ENCODE results near the gene C3. TPM values are rescaled to one million over a fixed set of nuclear protein-coding genes. Genes with fewer than 3 reads are reported as not detected.

Gene C3
- total and polyA plus RNA-seq, 2 of the 13 experiments (the other 11 are each of a cell fraction or from before 2014, with no cell fraction given) = 1,455 to 6,272 TPM

DNA sequence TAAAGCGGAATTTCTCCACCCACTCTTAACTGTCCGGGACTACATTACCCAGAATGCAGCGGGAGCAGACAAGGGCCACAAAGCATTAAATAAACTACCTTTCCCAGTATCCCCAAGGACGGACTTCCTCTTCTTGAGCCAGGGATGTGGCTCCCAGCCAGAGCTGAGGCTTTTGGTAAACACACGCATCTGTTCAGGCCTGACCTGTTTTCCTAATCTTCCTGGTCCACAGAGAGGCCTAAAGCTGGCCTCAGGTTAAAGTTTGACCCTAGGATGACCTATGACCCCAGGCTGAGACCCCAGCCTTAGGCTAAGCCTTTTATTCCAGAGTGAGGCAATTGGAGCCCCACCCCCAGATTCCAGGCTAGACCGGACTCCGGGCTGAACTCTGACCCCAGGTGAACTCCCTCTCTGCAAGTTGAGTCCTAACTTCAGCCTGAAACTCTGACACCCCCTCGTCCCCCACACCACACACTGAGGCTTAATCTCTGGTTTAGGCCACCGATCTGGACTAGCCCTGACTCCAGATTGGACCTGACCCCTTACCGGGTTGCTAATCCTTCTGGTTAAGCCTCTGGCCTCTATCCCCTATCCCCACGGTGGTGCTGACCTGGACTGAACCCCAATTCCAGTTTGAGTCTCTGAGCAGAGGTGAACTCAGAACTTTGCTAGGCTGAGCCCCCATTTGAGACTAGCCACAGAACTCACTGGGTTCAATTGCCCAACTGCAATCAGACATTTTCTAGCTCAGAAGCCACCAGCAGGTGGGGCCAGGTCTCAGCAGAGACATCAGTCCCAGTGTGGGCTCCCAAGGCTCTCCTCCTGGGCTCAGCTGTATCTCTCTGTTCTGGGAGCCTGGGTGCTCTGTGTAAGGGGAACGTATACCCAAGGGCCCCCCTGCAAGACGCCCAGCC is 17.7 kb upstream of the C3 start (continued):
- TF ChIP-seq, protein P1, sequence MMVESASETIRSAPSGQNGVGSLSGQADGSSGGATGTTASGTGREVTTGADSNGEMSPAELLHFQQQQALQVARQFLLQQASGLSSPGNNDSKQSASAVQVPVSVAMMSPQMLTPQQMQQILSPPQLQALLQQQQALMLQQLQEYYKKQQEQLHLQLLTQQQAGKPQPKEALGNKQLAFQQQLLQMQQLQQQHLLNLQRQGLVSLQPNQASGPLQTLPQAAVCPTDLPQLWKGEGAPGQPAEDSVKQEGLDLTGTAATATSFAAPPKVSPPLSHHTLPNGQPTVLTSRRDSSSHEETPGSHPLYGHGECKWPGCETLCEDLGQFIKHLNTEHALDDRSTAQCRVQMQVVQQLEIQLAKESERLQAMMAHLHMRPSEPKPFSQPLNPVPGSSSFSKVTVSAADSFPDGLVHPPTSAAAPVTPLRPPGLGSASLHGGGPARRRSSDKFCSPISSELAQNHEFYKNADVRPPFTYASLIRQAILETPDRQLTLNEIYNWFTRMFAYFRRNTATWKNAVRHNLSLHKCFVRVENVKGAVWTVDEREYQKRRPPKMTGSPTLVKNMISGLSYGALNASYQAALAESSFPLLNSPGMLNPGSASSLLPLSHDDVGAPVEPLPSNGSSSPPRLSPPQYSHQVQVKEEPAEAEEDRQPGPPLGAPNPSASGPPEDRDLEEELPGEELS (CRISPR knock-in tag; IDR thresholded peaks at IDR 0.05) = peak; percentile 58
- peak; percentile 91 for TF ChIP-seq SMC3 (IDR thresholded peaks at IDR 0.05; ENCODE audit: low read length)
- peak; percentile 51 for TF ChIP-seq FOXO1 (CRISPR knock-in tag; IDR thresholded peaks at IDR 0.05)
- peak; percentile 86 for TF ChIP-seq SUZ12 (IDR thresholded peaks at IDR 0.05; ENCODE audit: low read depth, low read length)
- peak; percentile 87 for TF ChIP-seq ATF1 (CRISPR knock-in tag; IDR thresholded peaks at IDR 0.05)
- TF ChIP-seq, protein P2, sequence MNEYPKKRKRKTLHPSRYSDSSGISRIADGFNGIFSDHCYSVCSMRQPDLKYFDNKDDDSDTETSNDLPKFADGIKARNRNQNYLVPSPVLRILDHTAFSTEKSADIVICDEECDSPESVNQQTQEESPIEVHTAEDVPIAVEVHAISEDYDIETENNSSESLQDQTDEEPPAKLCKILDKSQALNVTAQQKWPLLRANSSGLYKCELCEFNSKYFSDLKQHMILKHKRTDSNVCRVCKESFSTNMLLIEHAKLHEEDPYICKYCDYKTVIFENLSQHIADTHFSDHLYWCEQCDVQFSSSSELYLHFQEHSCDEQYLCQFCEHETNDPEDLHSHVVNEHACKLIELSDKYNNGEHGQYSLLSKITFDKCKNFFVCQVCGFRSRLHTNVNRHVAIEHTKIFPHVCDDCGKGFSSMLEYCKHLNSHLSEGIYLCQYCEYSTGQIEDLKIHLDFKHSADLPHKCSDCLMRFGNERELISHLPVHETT (CRISPR knock-in tag; conservative IDR thresholded peaks at IDR 0.05) = peak; percentile 48; the same call in 1 of the 2 replicates
- peak; percentile 66; the same call in 1 of the 2 replicates for TF ChIP-seq ZFP90 (CRISPR knock-in tag; IDR thresholded peaks at IDR 0.05; ENCODE audit: borderline replicate concordance)
- no peak for TF ChIP-seq NCOA5 (CRISPR knock-in tag; IDR thresholded peaks at IDR 0.05)
- TF ChIP-seq TP53 (CRISPR knock-in tag; conservative IDR thresholded peaks at IDR 0.05) = peak; percentile 48; the same call in 1 of the 2 replicates
- peak; percentile 67 for TF ChIP-seq MED1 (CRISPR knock-in tag; IDR thresholded peaks at IDR 0.05)
- TF ChIP-seq MYC (CRISPR knock-in tag; IDR thresholded peaks at IDR 0.05; ENCODE audit: borderline replicate concordance) = peak; percentile 39; the same call in 1 of the 2 replicates
- peak; percentile 22 for TF ChIP-seq TBX2 (CRISPR knock-in tag; IDR thresholded peaks at IDR 0.05; ENCODE audit: borderline replicate concordance)
- 0 out of 4 replicates have a peak, but pooled peaks of 1 of the 2 experiments have one; percentile 7 for TF ChIP-seq POLR2A (IDR thresholded peaks at IDR 0.05; ENCODE audit: insufficient read depth in 1 of 2, low read depth in 2 of 2, low read length in 2 of 2)
- TF ChIP-seq ZBTB7B (CRISPR knock-in tag; IDR thresholded peaks at IDR 0.05) = peak; percentile 62
- no peak for TF ChIP-seq LCORL (IDR thresholded peaks at IDR 0.05)
- peak; percentile 76; the same call in 1 of the 2 replicates for TF ChIP-seq LCORL (CRISPR knock-in tag; IDR thresholded peaks at IDR 0.05)
- TF ChIP-seq ELF1 (CRISPR knock-in tag; IDR thresholded peaks at IDR 0.05) = peak; percentile 85
- peak; percentile 97 for TF ChIP-seq NR2F6 (IDR thresholded peaks at IDR 0.05)
- TF ChIP-seq NR2F6 (CRISPR knock-in tag; IDR thresholded peaks at IDR 0.05) = peak; percentile 94
- 0 out of 2 replicates have a peak, but pooled peaks have one; percentile 22 for TF ChIP-seq ARNTL (CRISPR knock-in tag; IDR thresholded peaks at IDR 0.05)
- TF ChIP-seq MATR3 (CRISPR knock-in tag; IDR thresholded peaks at IDR 0.05) = no peak
- peak in 1 of 2 experiments; percentile 42; a peak in 1 of 4 replicates for TF ChIP-seq KLF16 (CRISPR knock-in tag; IDR thresholded peaks at IDR 0.05)
- no peak for TF ChIP-seq ZNF781 (CRISPR knock-in tag; IDR thresholded peaks at IDR 0.05; ENCODE audit: borderline replicate concordance, not compliant biosample characterization)
- TF ChIP-seq THAP11 (CRISPR knock-in tag; IDR thresholded peaks at IDR 0.05) = peak; percentile 97
- TF ChIP-seq, protein P3, sequence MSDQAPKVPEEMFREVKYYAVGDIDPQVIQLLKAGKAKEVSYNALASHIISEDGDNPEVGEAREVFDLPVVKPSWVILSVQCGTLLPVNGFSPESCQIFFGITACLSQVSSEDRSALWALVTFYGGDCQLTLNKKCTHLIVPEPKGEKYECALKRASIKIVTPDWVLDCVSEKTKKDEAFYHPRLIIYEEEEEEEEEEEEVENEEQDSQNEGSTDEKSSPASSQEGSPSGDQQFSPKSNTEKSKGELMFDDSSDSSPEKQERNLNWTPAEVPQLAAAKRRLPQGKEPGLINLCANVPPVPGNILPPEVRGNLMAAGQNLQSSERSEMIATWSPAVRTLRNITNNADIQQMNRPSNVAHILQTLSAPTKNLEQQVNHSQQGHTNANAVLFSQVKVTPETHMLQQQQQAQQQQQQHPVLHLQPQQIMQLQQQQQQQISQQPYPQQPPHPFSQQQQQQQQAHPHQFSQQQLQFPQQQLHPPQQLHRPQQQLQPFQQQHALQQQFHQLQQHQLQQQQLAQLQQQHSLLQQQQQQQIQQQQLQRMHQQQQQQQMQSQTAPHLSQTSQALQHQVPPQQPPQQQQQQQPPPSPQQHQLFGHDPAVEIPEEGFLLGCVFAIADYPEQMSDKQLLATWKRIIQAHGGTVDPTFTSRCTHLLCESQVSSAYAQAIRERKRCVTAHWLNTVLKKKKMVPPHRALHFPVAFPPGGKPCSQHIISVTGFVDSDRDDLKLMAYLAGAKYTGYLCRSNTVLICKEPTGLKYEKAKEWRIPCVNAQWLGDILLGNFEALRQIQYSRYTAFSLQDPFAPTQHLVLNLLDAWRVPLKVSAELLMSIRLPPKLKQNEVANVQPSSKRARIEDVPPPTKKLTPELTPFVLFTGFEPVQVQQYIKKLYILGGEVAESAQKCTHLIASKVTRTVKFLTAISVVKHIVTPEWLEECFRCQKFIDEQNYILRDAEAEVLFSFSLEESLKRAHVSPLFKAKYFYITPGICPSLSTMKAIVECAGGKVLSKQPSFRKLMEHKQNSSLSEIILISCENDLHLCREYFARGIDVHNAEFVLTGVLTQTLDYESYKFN (CRISPR knock-in tag; conservative IDR thresholded peaks at IDR 0.05) = peak; percentile 78
- peak; percentile 21; the same call in 1 of the 2 replicates for TF ChIP-seq MIXL1 (CRISPR knock-in tag; IDR thresholded peaks at IDR 0.05)
